ENCODE measurements around the gene FBXL20. TPM values are rescaled to one million over a fixed set of nuclear protein-coding genes. Genes with fewer than 3 reads are reported as not detected.

Gene FBXL20
- total and polyA plus RNA-seq, 4 donors, result 3.2 to 31.7 (median 11.5) TPM

DNA sequence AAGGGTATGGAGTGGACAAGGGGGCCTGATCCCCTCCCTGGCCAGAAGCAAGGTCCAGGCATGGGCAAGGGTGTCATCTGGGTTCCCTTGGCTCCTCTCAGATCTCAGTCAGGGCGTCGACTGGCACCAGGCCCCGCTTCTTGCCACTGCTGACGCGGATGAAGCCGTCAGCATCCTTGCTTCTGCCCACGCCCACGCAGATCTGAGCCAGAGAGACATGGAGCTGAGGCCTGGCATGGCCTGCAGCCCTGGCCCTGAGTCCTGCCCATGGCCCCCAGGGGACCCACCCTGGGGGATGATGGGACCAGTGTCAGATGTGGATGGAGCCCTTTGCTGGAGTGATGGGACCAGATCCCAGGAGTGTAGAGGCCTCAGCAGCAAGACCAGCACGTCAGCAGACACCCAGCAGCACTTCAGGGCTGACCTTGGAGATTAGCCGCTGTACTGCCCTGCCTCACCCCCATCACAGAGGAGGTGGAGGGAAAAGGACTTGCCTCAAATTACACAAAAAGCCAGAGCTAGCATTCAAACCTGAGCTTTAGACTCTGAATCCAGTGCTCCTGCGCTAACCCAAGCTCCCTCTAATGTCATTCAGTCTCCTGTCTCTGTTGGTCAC lies 189.1 kb downstream of the FBXL20 start:
- TF ChIP-seq, protein P1, sequence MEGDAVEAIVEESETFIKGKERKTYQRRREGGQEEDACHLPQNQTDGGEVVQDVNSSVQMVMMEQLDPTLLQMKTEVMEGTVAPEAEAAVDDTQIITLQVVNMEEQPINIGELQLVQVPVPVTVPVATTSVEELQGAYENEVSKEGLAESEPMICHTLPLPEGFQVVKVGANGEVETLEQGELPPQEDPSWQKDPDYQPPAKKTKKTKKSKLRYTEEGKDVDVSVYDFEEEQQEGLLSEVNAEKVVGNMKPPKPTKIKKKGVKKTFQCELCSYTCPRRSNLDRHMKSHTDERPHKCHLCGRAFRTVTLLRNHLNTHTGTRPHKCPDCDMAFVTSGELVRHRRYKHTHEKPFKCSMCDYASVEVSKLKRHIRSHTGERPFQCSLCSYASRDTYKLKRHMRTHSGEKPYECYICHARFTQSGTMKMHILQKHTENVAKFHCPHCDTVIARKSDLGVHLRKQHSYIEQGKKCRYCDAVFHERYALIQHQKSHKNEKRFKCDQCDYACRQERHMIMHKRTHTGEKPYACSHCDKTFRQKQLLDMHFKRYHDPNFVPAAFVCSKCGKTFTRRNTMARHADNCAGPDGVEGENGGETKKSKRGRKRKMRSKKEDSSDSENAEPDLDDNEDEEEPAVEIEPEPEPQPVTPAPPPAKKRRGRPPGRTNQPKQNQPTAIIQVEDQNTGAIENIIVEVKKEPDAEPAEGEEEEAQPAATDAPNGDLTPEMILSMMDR (IDR thresholded peaks at IDR 0.05; ENCODE audit: control extremely low read depth, extremely low read depth), result no peak
- Histone ChIP-seq H3K9me3 (ENCODE audit: control insufficient read depth in 4 of 4, insufficient read depth in 3 of 4, low read length in 3 of 4) (peaks cover 0 to 2% (median 0%) of the 10 kb centered on the region in 4 donors), H3K27ac (ENCODE audit: low read depth in 1 of 2, low read length in 1 of 2) (peak overlapping the region in 1 of 2 donors; percentile 28), H3K36me3 (ENCODE audit: control insufficient read depth in 4 of 4, insufficient read depth in 4 of 4, low read length in 4 of 4) (no peaks in the 10 kb centered on the region), H3K4me1 (ENCODE audit: control insufficient read depth in 5 of 5, insufficient read depth in 5 of 5, low read length in 5 of 5) (peaks cover 3 to 23% (median 7%) of the 10 kb centered on the region in 5 donors), H3K4me3 (no peak overlapping the region), H3K27me3 (ENCODE audit: control insufficient read depth in 3 of 3, insufficient read depth in 3 of 3, low read length in 2 of 3) (peaks cover 0 to 7% (median 2%) of the 10 kb centered on the region in 3 donors), H3K9ac (ENCODE audit: insufficient read depth in 1 of 2, low read length in 2 of 2) (no peak overlapping the region)
- WGBS, 2 donors, result 76 to 91% methylated on average over 11 of the region's 11 CpGs
- ATAC-seq (ENCODE audit: insufficient read depth, low FRiP score) (no peak), DNase-seq (no peak)

DNA sequence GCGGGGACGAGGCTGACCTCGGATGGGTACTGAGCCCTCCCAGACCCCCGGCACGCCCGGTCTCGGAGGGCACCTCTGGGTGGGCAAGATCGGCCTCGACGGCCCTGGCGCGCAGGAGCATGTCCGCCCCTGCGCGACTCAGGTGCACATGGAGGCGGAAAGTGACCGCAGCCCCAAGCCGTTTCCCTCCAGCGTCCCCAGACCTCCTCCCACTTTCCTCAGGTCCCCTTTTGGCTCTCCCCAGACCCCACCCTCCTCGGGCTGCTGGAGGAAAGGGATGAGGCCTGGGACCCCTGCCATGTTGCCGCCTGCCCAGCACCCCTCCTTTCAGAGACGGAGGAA lies 191.4 kb downstream of the FBXL20 start:
- 9 to 15% methylated on average over 21 to 22 of the region's 22 CpGs for WGBS, 2 donors
- Histone ChIP-seq H3K9me3 (ENCODE audit: control insufficient read depth in 4 of 4, insufficient read depth in 3 of 4, low read length in 3 of 4) (no peaks in the 10 kb centered on the region), H3K9ac (ENCODE audit: insufficient read depth in 1 of 2, low read length in 2 of 2) (no peak overlapping the region), H3K27ac (ENCODE audit: low read depth in 1 of 2, low read length in 1 of 2) (peak overlapping the region; percentile 37), H3K27me3 (ENCODE audit: control insufficient read depth in 3 of 3, insufficient read depth in 3 of 3, low read length in 2 of 3) (no peaks in the 10 kb centered on the region), H3K36me3 (ENCODE audit: control insufficient read depth in 4 of 4, insufficient read depth in 4 of 4, low read length in 4 of 4) (peaks cover under 1 to 2% (median 2%) of the 10 kb centered on the region in 4 donors), H3K4me3 (no peak overlapping the region), H3K4me1 (ENCODE audit: control insufficient read depth in 5 of 5, insufficient read depth in 5 of 5, low read length in 5 of 5) (peaks cover 3 to 23% (median 7%) of the 10 kb centered on the region in 5 donors)
- TF ChIP-seq, protein P1 (IDR thresholded peaks at IDR 0.05; ENCODE audit: control extremely low read depth, extremely low read depth), result no peak
- DNase-seq, result no peak
- ATAC-seq (ENCODE audit: insufficient read depth, low FRiP score), result no peak

DNA sequence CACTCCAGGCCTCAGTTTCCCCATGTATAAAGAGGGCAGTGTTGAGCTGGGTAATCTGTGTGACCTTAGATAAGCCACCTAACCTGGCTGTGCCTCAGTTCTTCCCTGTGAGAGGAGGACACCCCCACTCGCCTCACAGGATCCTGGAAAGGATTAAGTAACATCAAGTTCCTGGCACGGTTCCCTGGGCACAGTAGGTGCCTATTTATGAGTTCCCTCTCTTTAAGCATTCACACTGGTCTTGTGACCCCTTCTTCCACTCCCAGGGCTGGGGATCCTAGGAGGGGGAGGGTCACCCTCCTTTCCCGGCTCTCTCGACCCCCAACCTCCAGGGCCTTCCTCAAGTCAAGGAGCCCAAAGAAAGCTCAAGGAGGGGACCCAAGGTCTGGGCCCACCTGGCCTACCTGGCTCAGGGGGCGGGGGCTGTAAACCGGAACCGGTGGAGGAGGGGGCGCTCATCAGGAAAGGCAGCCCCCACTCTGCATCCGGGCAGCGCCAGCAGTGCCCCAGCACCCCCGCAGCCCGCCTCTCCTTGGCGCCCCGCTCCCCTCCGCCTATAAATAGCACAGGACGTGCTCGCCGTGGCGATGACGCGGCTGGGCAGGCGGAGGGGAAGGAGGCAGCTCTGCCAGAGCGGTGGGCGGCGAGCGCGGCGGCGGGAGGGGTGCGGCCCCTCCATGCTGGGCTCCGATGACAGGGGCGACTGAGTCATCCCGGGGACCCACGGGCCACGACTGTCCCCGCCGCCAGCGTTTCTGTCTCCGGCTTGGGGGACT lies 191.9 kb downstream of the FBXL20 start:
- no peaks in the 10 kb centered on the region for H3K9me3 ChIP-seq (ENCODE audit: control insufficient read depth in 4 of 4, insufficient read depth in 3 of 4, low read length in 3 of 4)
- ATAC-seq (ENCODE audit: insufficient read depth, low FRiP score) (no peak), DNase-seq (peak; percentile 76 to 87 (median 86))
- no peak overlapping the region for H3K4me3 ChIP-seq
- H3K27me3 ChIP-seq (ENCODE audit: control insufficient read depth in 3 of 3, insufficient read depth in 3 of 3, low read length in 2 of 3), result no peaks in the 10 kb centered on the region
- H3K4me1 ChIP-seq (ENCODE audit: control insufficient read depth in 5 of 5, insufficient read depth in 5 of 5, low read length in 5 of 5), result peaks cover 3 to 23% (median 7%) of the 10 kb centered on the region in 5 donors
- no peak overlapping the region for H3K9ac ChIP-seq (ENCODE audit: insufficient read depth in 1 of 2, low read length in 2 of 2)
- peaks cover 2 to 6% (median 5%) of the 10 kb centered on the region in 4 donors for H3K36me3 ChIP-seq (ENCODE audit: control insufficient read depth in 4 of 4, insufficient read depth in 4 of 4, low read length in 4 of 4)
- WGBS, 2 donors, result 2 to 5% methylated on average over 21 to 39 of the region's 39 CpGs
- TF ChIP-seq, protein P1 (IDR thresholded peaks at IDR 0.05; ENCODE audit: control extremely low read depth, extremely low read depth), result no peak
- H3K27ac ChIP-seq (ENCODE audit: low read depth in 1 of 2, low read length in 1 of 2), result peak overlapping the region; percentile 39 to 54
